ENCODE results near the gene DLEC1.

The DLEC1 gene

DNA sequence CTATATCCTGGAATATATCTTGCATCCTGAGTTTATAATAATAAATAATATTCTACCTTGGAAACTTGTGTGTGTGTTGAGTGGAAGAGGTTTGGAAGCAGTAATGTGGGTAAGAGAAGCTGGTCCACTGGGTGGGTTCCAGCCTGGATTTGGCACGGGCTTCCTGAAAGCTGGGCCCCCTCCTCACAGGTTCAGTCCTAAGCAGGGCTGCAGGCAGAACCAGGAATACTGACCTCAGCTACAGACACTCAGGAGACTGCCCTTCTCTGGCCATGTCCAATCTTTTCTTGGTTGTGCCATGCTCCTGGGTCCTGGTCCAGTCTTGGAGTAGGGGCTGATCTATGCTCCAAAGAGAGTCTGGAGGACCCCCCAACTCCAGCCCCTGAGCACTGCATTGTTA lies 104.0 kb downstream of the DLEC1 start:
- no peaks in the 10 kb centered on the region for H3K36me3 ChIP-seq (ENCODE audit: control insufficient read depth, insufficient read depth, low read length)
- no peaks in the 10 kb centered on the region for H3K9me3 ChIP-seq (ENCODE audit: control insufficient read depth, low read length)
- H3K27me3 ChIP-seq (ENCODE audit: control insufficient read depth, insufficient read depth, low read length, poor library complexity, severe bottlenecking), result peaks cover 12% of the 10 kb centered on the region
- peaks cover 9% of the 10 kb centered on the region for H3K4me1 ChIP-seq (ENCODE audit: control insufficient read depth, insufficient read depth, low read length)
- H3K4me3 ChIP-seq (ENCODE audit: insufficient read depth, low read depth, low read length), result no peak overlapping the region
- 81 to 88% methylated on average over 1 of the region's 1 CpG for WGBS, 2 experiments
- no peak overlapping the region for H3K27ac ChIP-seq (ENCODE audit: insufficient read depth, low read depth, low read length, poor library complexity, severe bottlenecking)

DNA sequence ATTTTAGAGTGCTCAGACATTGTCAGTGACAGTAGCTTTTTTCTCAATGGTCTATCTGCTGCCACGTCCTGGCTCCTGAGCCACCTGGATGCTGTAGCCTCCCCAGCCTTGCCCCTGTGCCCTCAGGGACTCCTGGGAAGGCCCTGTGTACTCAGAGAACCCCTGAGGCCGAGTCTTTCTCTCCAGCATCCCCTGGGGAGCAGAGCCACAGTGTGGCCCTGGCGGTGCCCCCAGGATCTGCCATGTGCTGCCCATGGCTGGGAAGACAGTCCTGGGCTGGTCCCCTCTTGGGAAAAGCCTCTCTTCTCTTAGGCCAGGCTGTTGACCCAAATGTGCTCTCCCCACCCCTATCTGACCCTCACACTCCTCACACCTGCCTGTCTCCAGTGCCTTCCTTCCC lies 104.5 kb downstream of the DLEC1 start:
- Histone ChIP-seq H3K4me3 (ENCODE audit: insufficient read depth, low read depth, low read length) (no peak overlapping the region), H3K9me3 (ENCODE audit: control insufficient read depth, low read length) (no peaks in the 10 kb centered on the region), H3K36me3 (ENCODE audit: control insufficient read depth, insufficient read depth, low read length) (no peaks in the 10 kb centered on the region), H3K4me1 (ENCODE audit: control insufficient read depth, insufficient read depth, low read length) (peaks cover 6% of the 10 kb centered on the region), H3K27me3 (ENCODE audit: control insufficient read depth, insufficient read depth, low read length, poor library complexity, severe bottlenecking) (peaks cover 12% of the 10 kb centered on the region), H3K27ac (ENCODE audit: insufficient read depth, low read depth, low read length, poor library complexity, severe bottlenecking) (no peak overlapping the region)
- 73% methylated on average over 3 of the region's 3 CpGs for WGBS, 2 experiments

DNA sequence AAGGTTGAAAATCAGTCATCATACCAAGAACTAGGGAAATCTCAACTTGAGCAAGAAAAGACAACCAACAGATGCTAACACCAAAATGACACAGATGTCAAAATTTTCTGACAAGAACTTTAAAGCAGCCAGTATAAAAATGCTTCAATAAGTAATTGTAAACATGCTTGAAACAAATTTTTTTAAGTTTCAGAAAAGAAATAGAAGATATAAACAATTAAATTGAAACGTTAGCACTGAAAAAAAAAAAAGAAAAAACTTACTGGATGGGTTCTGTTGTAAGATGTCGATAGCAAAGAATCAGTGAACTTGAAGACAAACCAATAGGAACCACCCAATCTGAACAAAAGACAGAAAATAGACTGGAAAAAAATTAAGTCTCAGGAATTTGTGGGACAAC lies 107.5 kb downstream of the DLEC1 start:
- H3K27ac ChIP-seq (ENCODE audit: insufficient read depth, low read depth, low read length, poor library complexity, severe bottlenecking), result no peak overlapping the region
- no peaks in the 10 kb centered on the region for H3K27me3 ChIP-seq (ENCODE audit: control insufficient read depth, insufficient read depth, low read length, poor library complexity, severe bottlenecking)
- no peaks in the 10 kb centered on the region for H3K4me1 ChIP-seq (ENCODE audit: control insufficient read depth, insufficient read depth, low read length)
- H3K9me3 ChIP-seq (ENCODE audit: control insufficient read depth, low read length), result no peaks in the 10 kb centered on the region
- no peak overlapping the region for H3K4me3 ChIP-seq (ENCODE audit: insufficient read depth, low read depth, low read length)
- H3K36me3 ChIP-seq (ENCODE audit: control insufficient read depth, insufficient read depth, low read length), result no peaks in the 10 kb centered on the region
- WGBS, 2 experiments, result 92 to 100% methylated on average over 1 to 2 of the region's 2 CpGs

DNA sequence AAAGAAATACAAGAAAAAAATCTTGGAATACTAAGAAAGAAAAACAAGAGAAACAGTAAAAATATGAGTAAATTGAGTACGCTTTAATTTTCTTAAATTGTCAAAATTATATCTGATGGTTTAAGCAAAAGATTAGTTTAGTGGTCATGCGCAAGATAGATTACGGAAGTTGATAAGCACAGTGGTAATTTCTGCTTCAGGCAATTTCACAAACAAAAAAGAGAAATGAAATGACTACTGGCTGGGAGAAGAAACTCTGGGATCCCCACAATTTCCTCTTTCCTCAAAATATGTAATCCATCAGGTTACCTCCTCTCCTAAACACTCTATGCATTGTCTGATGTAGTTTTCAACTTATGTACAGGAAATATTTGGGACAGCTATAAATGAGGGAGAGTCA lies 108.4 kb downstream of the DLEC1 start:
- Histone ChIP-seq H3K36me3 (ENCODE audit: control insufficient read depth, insufficient read depth, low read length) (no peaks in the 10 kb centered on the region), H3K27me3 (ENCODE audit: control insufficient read depth, insufficient read depth, low read length, poor library complexity, severe bottlenecking) (no peaks in the 10 kb centered on the region), H3K27ac (ENCODE audit: insufficient read depth, low read depth, low read length, poor library complexity, severe bottlenecking) (no peak overlapping the region), H3K4me3 (ENCODE audit: insufficient read depth, low read depth, low read length) (no peak overlapping the region), H3K9me3 (ENCODE audit: control insufficient read depth, low read length) (no peaks in the 10 kb centered on the region), H3K4me1 (ENCODE audit: control insufficient read depth, insufficient read depth, low read length) (no peaks in the 10 kb centered on the region)
- WGBS, 2 experiments, result 95 to 97% methylated on average over 3 of the region's 3 CpGs

DNA sequence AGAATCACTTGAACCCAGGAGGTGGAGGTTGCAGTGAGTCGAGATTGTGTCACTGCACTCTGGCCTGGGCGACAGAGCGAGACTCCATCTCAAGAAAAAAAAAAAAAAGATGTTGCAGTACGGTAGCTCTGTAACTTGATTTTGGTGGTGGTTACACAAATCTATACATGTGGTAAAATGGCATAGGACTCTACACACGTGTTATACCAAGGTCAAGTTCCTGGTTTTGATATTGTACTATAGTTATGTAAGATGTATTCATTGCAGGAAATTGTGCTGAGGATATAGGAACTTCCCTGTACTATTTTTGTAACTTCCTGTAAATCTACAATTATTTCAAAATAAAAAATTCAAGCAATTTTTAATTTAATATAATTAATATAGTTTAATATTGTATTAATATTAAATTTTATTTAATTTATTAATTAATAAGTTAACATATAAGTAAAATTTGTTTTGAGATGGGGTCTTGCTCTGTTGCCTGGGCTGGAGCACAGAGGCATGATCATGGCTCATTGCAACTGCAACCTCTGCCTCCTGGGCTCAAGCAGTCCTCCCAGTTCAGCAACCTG lies 109.4 kb downstream of the DLEC1 start:
- Histone ChIP-seq H3K4me3 (ENCODE audit: insufficient read depth, low read depth, low read length) (no peak overlapping the region), H3K4me1 (ENCODE audit: control insufficient read depth, insufficient read depth, low read length) (no peaks in the 10 kb centered on the region), H3K36me3 (ENCODE audit: control insufficient read depth, insufficient read depth, low read length) (no peaks in the 10 kb centered on the region), H3K27ac (ENCODE audit: insufficient read depth, low read depth, low read length, poor library complexity, severe bottlenecking) (no peak overlapping the region), H3K9me3 (ENCODE audit: control insufficient read depth, low read length) (no peaks in the 10 kb centered on the region), H3K27me3 (ENCODE audit: control insufficient read depth, insufficient read depth, low read length, poor library complexity, severe bottlenecking) (no peaks in the 10 kb centered on the region)
- 94 to 96% methylated on average over 5 of the region's 5 CpGs for WGBS, 2 experiments

DNA sequence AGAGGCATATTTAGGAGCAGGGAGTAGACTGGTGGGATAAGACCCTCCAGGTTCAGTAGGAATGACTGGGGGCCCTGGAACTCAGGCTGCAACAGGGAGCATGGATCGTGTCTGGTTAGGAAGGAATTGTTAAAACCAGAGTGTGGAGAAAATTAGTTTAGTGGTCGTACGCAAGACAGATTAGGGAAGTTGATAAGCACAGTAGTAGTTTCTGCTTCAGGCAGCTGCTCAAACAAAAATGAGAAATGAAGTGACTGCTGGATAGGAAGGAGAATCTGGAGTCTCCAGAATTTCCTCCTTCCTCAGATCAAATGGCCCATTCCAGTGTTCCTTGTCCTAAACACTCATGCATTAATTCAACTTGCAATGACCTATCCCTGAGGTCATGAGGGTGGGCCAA lies 110.7 kb downstream of the DLEC1 start:
- 90 to 96% methylated on average over 3 of the region's 3 CpGs for WGBS, 2 experiments
- H3K4me3 ChIP-seq (ENCODE audit: insufficient read depth, low read depth, low read length), result no peak overlapping the region
- no peaks in the 10 kb centered on the region for H3K4me1 ChIP-seq (ENCODE audit: control insufficient read depth, insufficient read depth, low read length)
- H3K9me3 ChIP-seq (ENCODE audit: control insufficient read depth, low read length), result no peaks in the 10 kb centered on the region
- H3K36me3 ChIP-seq (ENCODE audit: control insufficient read depth, insufficient read depth, low read length), result no peaks in the 10 kb centered on the region
- H3K27me3 ChIP-seq (ENCODE audit: control insufficient read depth, insufficient read depth, low read length, poor library complexity, severe bottlenecking), result no peaks in the 10 kb centered on the region
- H3K27ac ChIP-seq (ENCODE audit: insufficient read depth, low read depth, low read length, poor library complexity, severe bottlenecking), result no peak overlapping the region

DNA sequence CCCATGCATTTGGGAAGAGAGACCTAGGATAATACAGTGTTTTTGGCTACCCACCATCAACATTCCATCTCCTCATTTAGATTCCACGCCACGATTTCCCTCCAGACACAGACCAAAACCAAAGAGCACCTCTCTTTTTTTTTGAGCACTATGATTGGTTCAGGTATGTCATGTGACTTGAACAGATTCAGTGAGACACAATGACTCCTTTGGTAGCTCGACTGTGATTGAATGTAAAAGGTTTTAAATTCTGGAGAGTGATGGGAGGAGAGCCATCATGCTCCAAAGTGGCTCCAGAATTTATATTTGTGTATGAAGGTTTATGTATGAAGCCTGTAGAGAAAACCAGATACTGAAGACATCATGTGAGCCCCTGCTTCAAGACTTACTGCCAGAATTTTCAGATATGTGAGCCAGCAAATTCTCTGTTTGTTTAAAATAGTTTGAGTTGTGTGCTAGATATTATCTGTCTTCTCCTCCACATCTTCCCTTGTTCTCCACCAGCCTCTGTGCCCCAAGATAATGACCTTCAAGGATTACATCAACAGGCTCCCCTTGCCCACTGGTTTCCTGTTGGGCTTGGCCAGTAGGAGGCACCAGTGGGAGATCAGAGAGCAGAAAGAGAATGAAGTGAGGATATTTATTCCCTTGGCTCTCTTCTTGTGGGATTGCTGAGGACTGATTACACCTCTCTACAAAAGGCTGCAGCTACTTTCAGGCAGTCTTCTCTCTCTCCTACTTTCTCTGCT lies 111.9 kb downstream of the DLEC1 start:
- Histone ChIP-seq H3K27ac (ENCODE audit: insufficient read depth, low read depth, low read length, poor library complexity, severe bottlenecking) (no peak overlapping the region), H3K36me3 (ENCODE audit: control insufficient read depth, insufficient read depth, low read length) (no peaks in the 10 kb centered on the region), H3K9me3 (ENCODE audit: control insufficient read depth, low read length) (no peaks in the 10 kb centered on the region), H3K27me3 (ENCODE audit: control insufficient read depth, insufficient read depth, low read length, poor library complexity, severe bottlenecking) (no peaks in the 10 kb centered on the region), H3K4me3 (ENCODE audit: insufficient read depth, low read depth, low read length) (no peak overlapping the region), H3K4me1 (ENCODE audit: control insufficient read depth, insufficient read depth, low read length) (no peaks in the 10 kb centered on the region)
- 85 to 89% methylated on average over 3 of the region's 3 CpGs for WGBS, 2 experiments

DNA sequence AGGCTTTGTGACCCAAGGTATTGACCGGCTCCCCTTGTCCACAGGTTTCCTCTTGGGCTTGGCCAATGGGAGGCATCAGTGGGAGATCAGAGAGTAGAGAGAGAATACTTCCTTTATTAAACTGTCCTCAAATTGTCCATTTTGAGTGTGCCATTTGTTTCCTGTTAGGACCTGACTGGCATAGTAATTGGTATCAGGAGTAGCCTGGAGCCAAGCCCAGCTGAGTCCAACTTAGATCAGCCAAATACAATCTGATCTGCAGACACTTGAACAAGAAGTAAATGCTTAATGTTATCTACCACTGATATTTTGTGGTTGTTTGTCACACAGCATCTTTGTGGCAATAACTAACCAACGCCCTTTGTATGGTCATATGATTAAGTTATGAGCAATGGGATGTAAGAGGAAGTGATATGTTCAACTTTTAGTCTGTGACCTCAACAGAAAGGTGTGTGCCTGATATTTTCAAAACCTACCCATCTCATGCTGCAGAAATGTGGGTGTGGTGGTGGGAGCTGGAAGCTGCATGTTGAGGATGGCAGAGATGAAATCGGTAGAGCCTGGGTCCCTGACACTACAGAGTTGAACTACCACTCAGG lies 112.8 kb downstream of the DLEC1 start:
- Histone ChIP-seq H3K27ac (ENCODE audit: insufficient read depth, low read depth, low read length, poor library complexity, severe bottlenecking) (no peak overlapping the region), H3K9me3 (ENCODE audit: control insufficient read depth, low read length) (no peaks in the 10 kb centered on the region), H3K4me1 (ENCODE audit: control insufficient read depth, insufficient read depth, low read length) (no peaks in the 10 kb centered on the region), H3K4me3 (ENCODE audit: insufficient read depth, low read depth, low read length) (no peak overlapping the region), H3K27me3 (ENCODE audit: control insufficient read depth, insufficient read depth, low read length, poor library complexity, severe bottlenecking) (no peaks in the 10 kb centered on the region), H3K36me3 (ENCODE audit: control insufficient read depth, insufficient read depth, low read length) (no peaks in the 10 kb centered on the region)
- 95 to 96% methylated on average over 3 of the region's 3 CpGs for WGBS, 2 experiments

DNA sequence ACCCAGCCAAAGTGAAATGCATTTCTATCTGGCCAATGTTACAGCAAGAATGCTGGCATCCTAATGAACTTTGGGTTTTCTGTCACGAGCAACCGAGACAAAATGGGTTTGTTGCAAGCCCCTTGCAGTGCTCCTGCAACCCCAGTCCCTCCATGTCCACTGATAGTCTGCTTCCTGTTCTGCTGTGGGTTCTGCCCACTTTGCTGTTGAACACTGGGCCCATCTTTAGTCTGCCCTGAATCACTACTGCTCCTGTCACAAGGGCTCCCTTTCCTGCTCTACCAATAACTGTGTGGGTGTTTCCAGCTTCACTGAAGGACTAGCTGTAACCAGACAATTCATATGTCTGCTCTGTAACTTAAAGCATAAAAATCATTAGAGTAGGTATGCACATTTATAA lies 113.6 kb downstream of the DLEC1 start:
- Histone ChIP-seq H3K27me3 (ENCODE audit: control insufficient read depth, insufficient read depth, low read length, poor library complexity, severe bottlenecking) (no peaks in the 10 kb centered on the region), H3K9me3 (ENCODE audit: control insufficient read depth, low read length) (no peaks in the 10 kb centered on the region), H3K27ac (ENCODE audit: insufficient read depth, low read depth, low read length, poor library complexity, severe bottlenecking) (no peak overlapping the region), H3K4me3 (ENCODE audit: insufficient read depth, low read depth, low read length) (no peak overlapping the region), H3K4me1 (ENCODE audit: control insufficient read depth, insufficient read depth, low read length) (no peaks in the 10 kb centered on the region), H3K36me3 (ENCODE audit: control insufficient read depth, insufficient read depth, low read length) (no peaks in the 10 kb centered on the region)
- 92 to 94% methylated on average over 2 of the region's 2 CpGs for WGBS, 2 experiments

DNA sequence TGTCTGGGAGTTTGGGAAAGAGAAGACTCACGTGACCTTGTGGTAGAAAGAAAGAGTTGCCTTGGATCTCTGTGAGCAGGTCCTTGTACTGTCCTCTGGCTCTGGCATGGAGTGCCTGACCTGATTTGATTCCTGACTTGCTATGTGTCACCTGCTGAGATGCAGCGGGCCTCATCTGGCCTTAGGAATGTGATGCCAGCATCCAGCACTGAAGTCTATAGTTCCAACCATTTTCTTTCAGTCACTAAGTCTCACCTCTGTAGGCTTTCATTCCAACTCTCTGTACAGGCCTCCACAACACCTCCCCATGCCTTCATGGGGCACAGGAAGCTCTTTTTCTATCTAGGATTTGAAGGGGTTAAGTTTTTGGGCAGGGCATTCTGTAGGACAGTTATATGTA lies 114.2 kb downstream of the DLEC1 start:
- Histone ChIP-seq H3K9me3 (ENCODE audit: control insufficient read depth, low read length) (no peaks in the 10 kb centered on the region), H3K27ac (ENCODE audit: insufficient read depth, low read depth, low read length, poor library complexity, severe bottlenecking) (no peak overlapping the region), H3K36me3 (ENCODE audit: control insufficient read depth, insufficient read depth, low read length) (no peaks in the 10 kb centered on the region), H3K4me1 (ENCODE audit: control insufficient read depth, insufficient read depth, low read length) (no peaks in the 10 kb centered on the region), H3K27me3 (ENCODE audit: control insufficient read depth, insufficient read depth, low read length, poor library complexity, severe bottlenecking) (no peaks in the 10 kb centered on the region), H3K4me3 (ENCODE audit: insufficient read depth, low read depth, low read length) (no peak overlapping the region)
- 85 to 92% methylated on average over 2 of the region's 2 CpGs for WGBS, 2 experiments

All from ectodermal cell (in vitro differentiated cells).